ENCODE measurements around the gene LST1.

The LST1 gene

DNA sequence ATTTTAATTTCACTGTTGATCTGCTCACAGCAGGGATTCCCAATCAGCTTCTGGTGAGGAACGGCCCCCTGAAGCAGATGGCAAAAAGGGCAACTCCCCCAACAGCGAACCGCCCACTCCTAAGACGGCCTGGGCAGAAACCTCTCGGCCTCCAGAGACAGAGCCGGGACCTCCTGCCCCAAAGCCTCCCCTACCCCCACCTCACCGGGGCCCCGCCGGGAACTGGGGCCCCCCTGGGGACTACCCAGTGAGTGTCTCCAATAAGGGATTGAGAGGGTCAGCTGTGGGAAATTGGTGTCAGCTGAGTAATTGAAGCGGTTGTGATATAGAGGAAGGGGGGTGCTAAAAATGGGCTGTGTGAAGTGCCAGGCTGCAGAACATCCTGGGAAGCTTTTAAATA lies 40.9 kb downstream of the LST1 start:
- peaks cover 32% of the 10 kb centered on the region for H3K4me1 ChIP-seq (ENCODE audit: insufficient read depth, low read length, poor library complexity, severe bottlenecking)
- peaks cover 95% of the 10 kb centered on the region for H4K20me1 ChIP-seq (ENCODE audit: insufficient read depth, low read length, poor library complexity, severe bottlenecking)
- peaks cover 91% of the 10 kb centered on the region for H3K36me3 ChIP-seq (ENCODE audit: insufficient read depth, low read length)
- H3K9me2 ChIP-seq (replicated peaks; ENCODE audit: low read depth, low read length): no peaks in the 10 kb centered on the region
- H3K4me2 ChIP-seq (ENCODE audit: low read depth, low read length, poor library complexity, severe bottlenecking): peak overlapping the region; percentile 18
- no peak overlapping the region for H2AFZ ChIP-seq (ENCODE audit: low read length)
- H3K27me3 ChIP-seq (ENCODE audit: insufficient read depth, low read length, poor library complexity, severe bottlenecking): no peaks in the 10 kb centered on the region
- H3K4me3 ChIP-seq (ENCODE audit: low read length, poor library complexity, severe bottlenecking): no peak overlapping the region
- H3K79me2 ChIP-seq (ENCODE audit: insufficient read depth, low read length): peaks cover 99% of the 10 kb centered on the region
- H3K9me3 ChIP-seq (ENCODE audit: insufficient read depth, low read depth, low read length): no peaks in the 10 kb centered on the region
- H3F3A ChIP-seq (ENCODE audit: low read depth): no peaks in the 10 kb centered on the region
- no peak for TF ChIP-seq EZH2phosphoT487 (IDR thresholded peaks at IDR 0.05; ENCODE audit: borderline replicate concordance)
- TF ChIP-seq, protein P1, sequence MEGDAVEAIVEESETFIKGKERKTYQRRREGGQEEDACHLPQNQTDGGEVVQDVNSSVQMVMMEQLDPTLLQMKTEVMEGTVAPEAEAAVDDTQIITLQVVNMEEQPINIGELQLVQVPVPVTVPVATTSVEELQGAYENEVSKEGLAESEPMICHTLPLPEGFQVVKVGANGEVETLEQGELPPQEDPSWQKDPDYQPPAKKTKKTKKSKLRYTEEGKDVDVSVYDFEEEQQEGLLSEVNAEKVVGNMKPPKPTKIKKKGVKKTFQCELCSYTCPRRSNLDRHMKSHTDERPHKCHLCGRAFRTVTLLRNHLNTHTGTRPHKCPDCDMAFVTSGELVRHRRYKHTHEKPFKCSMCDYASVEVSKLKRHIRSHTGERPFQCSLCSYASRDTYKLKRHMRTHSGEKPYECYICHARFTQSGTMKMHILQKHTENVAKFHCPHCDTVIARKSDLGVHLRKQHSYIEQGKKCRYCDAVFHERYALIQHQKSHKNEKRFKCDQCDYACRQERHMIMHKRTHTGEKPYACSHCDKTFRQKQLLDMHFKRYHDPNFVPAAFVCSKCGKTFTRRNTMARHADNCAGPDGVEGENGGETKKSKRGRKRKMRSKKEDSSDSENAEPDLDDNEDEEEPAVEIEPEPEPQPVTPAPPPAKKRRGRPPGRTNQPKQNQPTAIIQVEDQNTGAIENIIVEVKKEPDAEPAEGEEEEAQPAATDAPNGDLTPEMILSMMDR (conservative IDR thresholded peaks at IDR 0.05; ENCODE audit: low read length): no peak
- no peak overlapping the region for H3K9ac ChIP-seq (ENCODE audit: low read depth, low read length, poor library complexity, severe bottlenecking)

DNA sequence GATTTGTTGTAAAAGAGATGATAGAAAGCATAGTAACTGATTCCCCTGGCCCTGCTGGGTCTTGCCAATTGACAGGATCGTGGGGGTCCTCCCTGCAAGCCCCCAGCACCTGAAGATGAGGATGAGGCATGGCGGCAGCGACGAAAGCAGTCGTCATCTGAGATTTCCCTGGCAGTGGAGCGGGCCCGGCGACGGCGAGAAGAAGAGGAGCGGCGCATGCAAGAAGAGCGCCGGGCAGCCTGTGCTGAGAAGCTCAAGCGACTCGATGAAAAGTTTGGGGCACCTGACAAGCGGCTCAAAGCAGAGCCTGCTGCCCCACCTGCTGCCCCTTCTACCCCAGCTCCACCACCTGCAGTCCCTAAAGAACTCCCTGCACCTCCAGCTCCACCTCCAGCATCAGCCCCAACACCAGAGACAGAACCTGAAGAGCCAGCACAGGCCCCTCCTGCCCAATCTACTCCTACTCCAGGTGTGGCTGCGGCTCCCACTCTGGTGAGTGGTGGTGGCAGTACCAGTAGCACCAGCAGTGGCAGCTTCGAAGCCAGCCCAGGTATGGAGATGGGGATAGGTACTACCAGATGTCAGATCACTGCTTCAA lies 41.7 kb downstream of the LST1 start:
- no peak overlapping the region for H3K4me3 ChIP-seq (ENCODE audit: low read length, poor library complexity, severe bottlenecking)
- no peak for TF ChIP-seq EZH2phosphoT487 (IDR thresholded peaks at IDR 0.05; ENCODE audit: borderline replicate concordance)
- TF ChIP-seq, protein P1 (conservative IDR thresholded peaks at IDR 0.05; ENCODE audit: low read length): no peak
- peaks cover 95% of the 10 kb centered on the region for H4K20me1 ChIP-seq (ENCODE audit: insufficient read depth, low read length, poor library complexity, severe bottlenecking)
- H3K9me2 ChIP-seq (replicated peaks; ENCODE audit: low read depth, low read length): no peaks in the 10 kb centered on the region
- peak overlapping the region; percentile 30 for H3K4me2 ChIP-seq (ENCODE audit: low read depth, low read length, poor library complexity, severe bottlenecking)
- H2AFZ ChIP-seq (ENCODE audit: low read length): no peak overlapping the region
- no peak overlapping the region for H3K9ac ChIP-seq (ENCODE audit: low read depth, low read length, poor library complexity, severe bottlenecking)
- H3K79me2 ChIP-seq (ENCODE audit: insufficient read depth, low read length): peaks cover 99% of the 10 kb centered on the region
- no peaks in the 10 kb centered on the region for H3K9me3 ChIP-seq (ENCODE audit: insufficient read depth, low read depth, low read length)
- no peaks in the 10 kb centered on the region for H3F3A ChIP-seq (ENCODE audit: low read depth)
- H3K4me1 ChIP-seq (ENCODE audit: insufficient read depth, low read length, poor library complexity, severe bottlenecking): peaks cover 30% of the 10 kb centered on the region
- no peaks in the 10 kb centered on the region for H3K27me3 ChIP-seq (ENCODE audit: insufficient read depth, low read length, poor library complexity, severe bottlenecking)
- H3K36me3 ChIP-seq (ENCODE audit: insufficient read depth, low read length): peaks cover 96% of the 10 kb centered on the region

DNA sequence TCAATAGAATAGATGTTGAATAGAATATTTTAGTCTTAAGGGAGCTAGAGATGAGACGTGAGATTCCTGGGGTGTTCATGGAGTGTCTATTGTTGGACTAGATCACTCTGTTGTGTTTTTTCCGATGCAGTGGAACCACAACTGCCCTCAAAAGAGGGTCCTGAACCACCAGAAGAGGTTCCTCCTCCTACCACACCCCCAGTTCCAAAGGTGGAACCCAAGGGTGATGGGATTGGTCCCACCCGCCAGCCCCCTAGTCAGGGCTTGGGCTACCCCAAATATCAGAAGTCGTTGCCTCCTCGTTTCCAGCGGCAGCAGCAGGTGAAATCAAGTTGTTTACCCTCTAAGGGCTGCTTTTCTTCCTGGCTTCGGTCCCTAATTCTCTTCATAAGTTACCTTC lies 42.9 kb downstream of the LST1 start:
- peaks cover 98% of the 10 kb centered on the region for H3K36me3 ChIP-seq (ENCODE audit: insufficient read depth, low read length)
- H3K4me1 ChIP-seq (ENCODE audit: insufficient read depth, low read length, poor library complexity, severe bottlenecking): peaks cover 20% of the 10 kb centered on the region
- H3K9me3 ChIP-seq (ENCODE audit: insufficient read depth, low read depth, low read length): no peaks in the 10 kb centered on the region
- H3K27me3 ChIP-seq (ENCODE audit: insufficient read depth, low read length, poor library complexity, severe bottlenecking): no peaks in the 10 kb centered on the region
- peaks cover 98% of the 10 kb centered on the region for H3K79me2 ChIP-seq (ENCODE audit: insufficient read depth, low read length)
- H3K9ac ChIP-seq (ENCODE audit: low read depth, low read length, poor library complexity, severe bottlenecking): no peak overlapping the region
- peaks cover 95% of the 10 kb centered on the region for H4K20me1 ChIP-seq (ENCODE audit: insufficient read depth, low read length, poor library complexity, severe bottlenecking)
- H3K4me2 ChIP-seq (ENCODE audit: low read depth, low read length, poor library complexity, severe bottlenecking): no peak overlapping the region
- no peaks in the 10 kb centered on the region for H3F3A ChIP-seq (ENCODE audit: low read depth)
- H3K9me2 ChIP-seq (replicated peaks; ENCODE audit: low read depth, low read length): no peaks in the 10 kb centered on the region
- H2AFZ ChIP-seq (ENCODE audit: low read length): no peak overlapping the region
- no peak overlapping the region for H3K4me3 ChIP-seq (ENCODE audit: low read length, poor library complexity, severe bottlenecking)
- TF ChIP-seq, protein P1 (conservative IDR thresholded peaks at IDR 0.05; ENCODE audit: low read length): no peak
- no peak for TF ChIP-seq EZH2phosphoT487 (IDR thresholded peaks at IDR 0.05; ENCODE audit: borderline replicate concordance)

Data from Loucy (cell line).